A673 (cell line): Measurements from ENCODE around the gene SPRED3.

Experiments
- EZH2 ChIP-seq: fragments of 200-600 bp; sonication (generic); IDR thresholded peaks from 2 replicates; pipeline ENCODE4 v1.6.1; 2017; ENCODE audit warnings: borderline replicate concordance, low read depth, mild to moderate bottlenecking, mixed read lengths, antibody characterized with exemption, low read length; ENCODE audit not compliant: poor library complexity, severe bottlenecking
- TF ChIP-seq, protein P1 (sequence below): fragments of 300-800, 200-600 bp; sonication (generic); conservative IDR thresholded peaks from 2 replicates; pipeline ENCODE4 v1.5.1; 2017; ENCODE audit warnings: low read depth, mild to moderate bottlenecking, antibody characterized with exemption, low read length, moderate library complexity, mixed read lengths

DNA sequence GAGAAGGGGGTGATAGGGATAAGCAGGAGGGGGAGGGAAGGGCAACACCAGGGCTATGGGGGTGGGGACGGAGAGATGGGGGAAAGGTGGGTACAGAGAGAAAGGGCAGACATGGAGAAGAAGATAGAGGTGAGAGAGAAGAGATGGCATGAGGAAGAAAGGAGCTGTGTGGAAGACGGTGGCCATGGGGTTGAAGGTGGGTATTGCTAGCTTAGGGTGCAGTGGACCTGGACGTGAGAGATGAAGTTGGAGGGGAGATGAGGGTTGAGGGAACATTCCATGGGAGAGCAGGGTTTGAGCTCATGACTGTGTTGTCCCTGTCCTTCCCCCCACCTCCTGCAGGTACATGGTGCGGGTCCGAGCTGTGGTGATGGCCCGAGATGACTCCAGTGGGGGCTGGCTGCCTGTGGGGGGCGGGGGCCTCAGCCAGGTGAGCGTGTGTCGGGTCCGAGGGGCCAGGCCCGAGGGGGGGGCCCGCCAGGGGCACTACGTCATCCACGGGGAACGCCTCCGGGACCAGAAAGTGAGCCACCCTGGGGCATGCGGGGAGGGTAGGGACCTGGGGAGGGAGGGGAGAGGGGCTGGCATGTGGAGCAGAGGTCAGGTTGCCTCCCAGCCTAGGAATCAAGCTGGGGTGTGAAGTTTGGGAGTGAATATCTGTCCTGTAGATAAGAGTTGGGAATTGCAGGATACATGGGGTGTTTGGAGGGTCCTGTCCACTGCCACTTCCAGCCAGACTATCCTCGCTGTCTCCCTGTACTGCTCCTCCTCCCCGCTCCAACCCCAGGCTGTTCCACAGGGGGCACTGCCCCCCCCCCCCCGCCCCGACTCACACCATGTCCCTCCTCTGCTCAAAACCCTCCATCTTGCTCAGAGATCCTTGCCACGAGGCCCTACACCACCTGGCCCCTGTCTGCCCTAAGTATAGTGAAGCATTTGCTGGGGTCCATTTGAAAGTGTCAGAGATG lies 1.7 kb downstream of the SPRED3 start:
- TF ChIP-seq, protein P1, sequence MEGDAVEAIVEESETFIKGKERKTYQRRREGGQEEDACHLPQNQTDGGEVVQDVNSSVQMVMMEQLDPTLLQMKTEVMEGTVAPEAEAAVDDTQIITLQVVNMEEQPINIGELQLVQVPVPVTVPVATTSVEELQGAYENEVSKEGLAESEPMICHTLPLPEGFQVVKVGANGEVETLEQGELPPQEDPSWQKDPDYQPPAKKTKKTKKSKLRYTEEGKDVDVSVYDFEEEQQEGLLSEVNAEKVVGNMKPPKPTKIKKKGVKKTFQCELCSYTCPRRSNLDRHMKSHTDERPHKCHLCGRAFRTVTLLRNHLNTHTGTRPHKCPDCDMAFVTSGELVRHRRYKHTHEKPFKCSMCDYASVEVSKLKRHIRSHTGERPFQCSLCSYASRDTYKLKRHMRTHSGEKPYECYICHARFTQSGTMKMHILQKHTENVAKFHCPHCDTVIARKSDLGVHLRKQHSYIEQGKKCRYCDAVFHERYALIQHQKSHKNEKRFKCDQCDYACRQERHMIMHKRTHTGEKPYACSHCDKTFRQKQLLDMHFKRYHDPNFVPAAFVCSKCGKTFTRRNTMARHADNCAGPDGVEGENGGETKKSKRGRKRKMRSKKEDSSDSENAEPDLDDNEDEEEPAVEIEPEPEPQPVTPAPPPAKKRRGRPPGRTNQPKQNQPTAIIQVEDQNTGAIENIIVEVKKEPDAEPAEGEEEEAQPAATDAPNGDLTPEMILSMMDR = no peak
- no peak for TF ChIP-seq EZH2
